ENCODE results near the gene CRYM. TPM values are rescaled to one million over a fixed set of nuclear protein-coding genes. Genes with fewer than 3 reads are reported as not detected.

The CRYM gene
- total RNA-seq, 1 donor from 2014 or later = 4.6 TPM

DNA sequence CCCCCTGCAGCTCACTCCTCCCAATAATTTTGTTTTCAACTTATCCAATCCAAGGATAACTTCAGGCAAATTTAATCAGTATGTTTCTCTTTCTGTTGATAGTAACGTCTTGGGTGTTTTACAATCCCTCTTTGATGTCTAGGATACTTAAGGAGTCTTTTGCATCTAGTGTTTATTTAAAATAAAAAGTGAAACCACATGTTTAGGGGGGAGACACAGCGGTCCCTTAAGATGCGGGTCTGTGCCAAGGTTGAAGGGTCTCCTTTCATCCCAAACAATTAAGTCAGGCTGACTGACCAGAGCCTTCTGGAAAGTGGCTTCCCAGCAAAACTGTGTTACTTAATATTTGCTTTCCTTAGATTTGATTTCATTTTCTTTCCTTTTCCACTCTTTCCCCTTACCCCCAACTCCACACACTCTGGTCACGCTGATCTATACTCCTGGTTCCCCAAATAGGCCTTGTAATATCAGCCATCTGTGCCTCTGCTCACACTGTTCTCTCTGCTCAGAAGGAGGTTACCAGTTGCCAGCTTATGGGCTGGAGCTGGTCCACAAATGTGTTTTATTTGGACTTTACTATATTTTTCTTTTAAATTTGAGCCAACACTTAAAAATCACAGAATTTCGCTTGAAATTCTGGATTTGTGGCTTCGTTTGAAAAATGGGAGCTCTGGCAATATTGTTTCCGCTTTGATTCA is 33.4 kb downstream of the CRYM start:
- no peaks in the 10 kb centered on the region for H3K9me3 Mint-ChIP-seq
- DNase-seq (ENCODE audit: low spot score in 2 of 2, unreplicated experiment in 2 of 2) = no peak
- H3K27me3 Mint-ChIP-seq (ENCODE audit: low read depth) = peaks cover under 1% of the 10 kb centered on the region
- TF ChIP-seq CTCF (IDR thresholded peaks at IDR 0.05; ENCODE audit: unreplicated experiment) = no peak
- H3K36me3 Mint-ChIP-seq = no peaks in the 10 kb centered on the region
- H3K27ac Mint-ChIP-seq = no peak overlapping the region
- peaks cover 3% of the 10 kb centered on the region for H3K4me1 Mint-ChIP-seq
- H3K4me3 Mint-ChIP-seq = no peak overlapping the region

DNA sequence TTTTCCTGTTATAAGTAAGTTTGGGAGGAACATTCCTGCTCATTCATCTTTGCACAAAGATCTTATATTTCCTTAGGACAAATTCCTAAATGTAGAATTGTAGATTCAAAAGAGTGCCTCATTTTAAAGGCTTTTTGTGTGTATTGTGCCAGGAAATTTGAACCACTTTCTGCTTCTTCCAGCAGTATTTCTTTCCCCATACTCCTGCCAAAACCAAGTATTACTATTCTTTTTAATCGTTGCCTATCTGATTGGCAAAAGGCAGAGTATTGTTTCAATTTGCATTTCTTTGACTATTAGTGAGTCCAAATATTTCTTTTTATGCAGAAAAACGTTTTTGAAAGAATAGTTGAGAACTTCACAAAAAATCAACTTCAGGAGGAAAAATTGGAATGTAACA is 35.3 kb downstream of the CRYM start:
- no peak for TF ChIP-seq CTCF (IDR thresholded peaks at IDR 0.05; ENCODE audit: unreplicated experiment)

DNA sequence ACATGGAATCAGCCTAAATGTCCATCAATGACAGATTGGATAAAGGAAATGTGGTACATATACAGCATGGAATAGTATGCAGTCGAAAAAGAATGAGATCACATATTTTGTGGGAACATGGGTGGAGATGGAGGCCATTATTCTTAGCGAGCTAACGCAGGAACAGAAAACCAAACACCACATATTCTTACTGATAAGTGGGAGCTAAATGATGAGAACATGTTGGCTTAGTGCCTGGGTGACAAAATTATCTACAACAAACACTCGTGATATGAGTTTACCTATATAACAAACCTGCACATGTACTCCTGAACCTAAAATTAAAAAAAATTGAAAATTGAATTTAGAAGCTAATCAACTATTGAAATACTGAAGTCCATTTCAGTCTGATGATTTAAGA is 38.4 kb downstream of the CRYM start:
- Mint-ChIP-seq H3K27ac (no peak overlapping the region), H3K4me1 (no peaks in the 10 kb centered on the region), H3K36me3 (no peaks in the 10 kb centered on the region), H3K27me3 (ENCODE audit: low read depth) (peaks cover 7% of the 10 kb centered on the region), H3K9me3 (no peaks in the 10 kb centered on the region), H3K4me3 (no peak overlapping the region)
- DNase-seq (ENCODE audit: low spot score in 2 of 2, unreplicated experiment in 2 of 2) = no peak
- no peak for TF ChIP-seq CTCF (IDR thresholded peaks at IDR 0.05; ENCODE audit: unreplicated experiment)

More for the DNA sequence above, 35.3 kb downstream of the CRYM start:
- H3K27me3 Mint-ChIP-seq (ENCODE audit: low read depth) = no peaks in the 10 kb centered on the region
- H3K9me3 Mint-ChIP-seq = no peaks in the 10 kb centered on the region
- no peaks in the 10 kb centered on the region for H3K36me3 Mint-ChIP-seq
- no peak overlapping the region for H3K27ac Mint-ChIP-seq
- peaks cover 3% of the 10 kb centered on the region for H3K4me1 Mint-ChIP-seq
- no peak overlapping the region for H3K4me3 Mint-ChIP-seq
- no peak for DNase-seq (ENCODE audit: low spot score in 2 of 2, unreplicated experiment in 2 of 2)

- Mint-ChIP-seq H3K27ac (no peak overlapping the region), H3K4me3 (no peak overlapping the region), H3K4me1 (no peaks in the 10 kb centered on the region), H3K9me3 (no peaks in the 10 kb centered on the region), H3K36me3 (no peaks in the 10 kb centered on the region), H3K27me3 (ENCODE audit: low read depth) (peaks cover 13% of the 10 kb centered on the region)
- TF ChIP-seq CTCF (IDR thresholded peaks at IDR 0.05; ENCODE audit: unreplicated experiment) = no peak
- DNase-seq (ENCODE audit: low spot score in 2 of 2, unreplicated experiment in 2 of 2) = no peak
Observed at GRCh38 chr16:21236831-21237230, 41.3 kb downstream of the CRYM start.

DNA sequence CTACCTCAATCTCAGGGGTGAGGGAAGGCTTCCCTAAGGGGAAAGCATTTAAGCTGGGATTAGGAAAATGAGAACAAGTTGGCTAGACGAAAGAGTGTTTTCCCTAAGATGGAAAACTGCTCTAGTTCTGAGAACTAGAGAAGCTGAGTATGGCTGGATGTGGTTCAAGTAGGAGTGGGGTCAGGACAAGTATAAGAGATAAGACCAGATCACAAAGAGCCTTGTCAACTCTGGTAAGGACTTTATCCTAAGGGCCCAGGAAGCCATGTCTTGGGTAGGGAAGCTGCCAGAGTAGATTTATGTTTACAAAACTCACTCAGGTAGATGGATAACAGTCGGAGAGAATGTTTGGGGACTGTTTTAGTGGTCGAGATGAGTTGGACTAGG is 42.9 kb downstream of the CRYM start:
- Mint-ChIP-seq H3K4me1 (no peaks in the 10 kb centered on the region), H3K9me3 (no peaks in the 10 kb centered on the region), H3K4me3 (no peak overlapping the region), H3K27me3 (ENCODE audit: low read depth) (peaks cover 16% of the 10 kb centered on the region), H3K27ac (no peak overlapping the region), H3K36me3 (no peaks in the 10 kb centered on the region)
- TF ChIP-seq CTCF (IDR thresholded peaks at IDR 0.05; ENCODE audit: unreplicated experiment) = no peak
- no peak for DNase-seq (ENCODE audit: low spot score in 2 of 2, unreplicated experiment in 2 of 2)
